Gastroesophageal sphincter (tissue), 4 donors: ENCODE data around the gene EGFL8. TPM values are rescaled to one million over a fixed set of nuclear protein-coding genes. Genes with fewer than 3 reads are reported as not detected.

ENCODE experiments used
- ATAC-seq: fragments of 150-250 bp; one replicate; pipeline ENCODE4 v1.9.1; 2016; ENCODE audit warnings: mild to moderate bottlenecking, moderate library complexity
- H3K27ac ChIP-seq, 4 donors: fragments of 200-600 bp; sonication (generic) in 3 of 4; 1 replicate in 3 of 4; 2 replicates in 1 of 4; pipeline ENCODE4 v1.5.1; 2016 to 2019
- H3K27me3 ChIP-seq: fragments of 200-600 bp; sonication (generic); one replicate; pipeline ENCODE4 v1.5.1; 2019
- H3K36me3 ChIP-seq, 2 donors: fragments of 200-600 bp; sonication (generic); one replicate each; pipeline ENCODE4 v1.5.1; 2019; ENCODE audit warnings: control low read depth in 1 of 2
- H3K4me1 ChIP-seq, 3 donors: fragments of 200-600 bp; sonication (generic); 1 replicate in 2 of 3; 2 replicates in 1 of 3; pipeline ENCODE4 v1.5.1; 2016 to 2019; ENCODE audit warnings: control low read depth in 2 of 3
- H3K4me3 ChIP-seq, 2 donors: fragments of 200-600 bp; sonication (generic); one replicate each; pipeline ENCODE4 v1.5.1; 2019; ENCODE audit warnings: mild to moderate bottlenecking in 1 of 2, moderate library complexity in 1 of 2
- H3K9me3 ChIP-seq, 3 donors: fragments of 200-600 bp; sonication (generic); one replicate each; pipeline ENCODE4 v1.5.1; 2017 to 2019; ENCODE audit warnings: control low read depth in 2 of 3
- EP300 ChIP-seq: sonication (generic); formaldehyde crosslinking; IDR thresholded peaks from one replicate; pipeline ENCODE4 v1.6.1; 2017; ENCODE audit warnings: antibody characterized with exemption, mild to moderate bottlenecking
- POLR2A ChIP-seq, 2 donors: fragments of 450-650 bp; IDR thresholded peaks; one replicate each; pipeline ENCODE4 v1.6.1; 2017; ENCODE audit warnings: antibody characterized with exemption in 2 of 2, mild to moderate bottlenecking in 2 of 2, moderate library complexity in 1 of 2
- POLR2AphosphoS5 ChIP-seq: sonication (generic); formaldehyde crosslinking; IDR thresholded peaks from one replicate; pipeline ENCODE4 v1.6.1; 2017; ENCODE audit warnings: antibody characterized with exemption
- WGBS, 2 donors: methylation state at CpG; one replicate each; pipeline ENCODE4 v1.1.5; 2018; ENCODE audit warnings: low coverage in 1 of 2; 5-methylcytosine and 5-hydroxymethylcytosine counted together
- total RNA-seq, 4 donors: library from RNA; depleted of rRNA; stranded (reverse); fragments of >200 nt; gene quantifications; one replicate each; pipeline ENCODE4 v1.1.0, GENCODE V29; 2016
- TF ChIP-seq, protein P1 (sequence below), 4 experiments: fragments of 200-600 bp in 2 of 4; fragments of 450-650 bp in 2 of 4; sonication (generic) in 1 of 4; IDR thresholded peaks; one replicate each; pipeline ENCODE4 v1.5.1; 2017 to 2019; ENCODE audit warnings: antibody characterized with exemption in 4 of 4, mild to moderate bottlenecking in 2 of 4, moderate library complexity in 2 of 4

The EGFL8 gene
- total RNA-seq, 4 donors from 2014 or later: 5.0 to 15.1 (median 10.1) TPM

DNA sequence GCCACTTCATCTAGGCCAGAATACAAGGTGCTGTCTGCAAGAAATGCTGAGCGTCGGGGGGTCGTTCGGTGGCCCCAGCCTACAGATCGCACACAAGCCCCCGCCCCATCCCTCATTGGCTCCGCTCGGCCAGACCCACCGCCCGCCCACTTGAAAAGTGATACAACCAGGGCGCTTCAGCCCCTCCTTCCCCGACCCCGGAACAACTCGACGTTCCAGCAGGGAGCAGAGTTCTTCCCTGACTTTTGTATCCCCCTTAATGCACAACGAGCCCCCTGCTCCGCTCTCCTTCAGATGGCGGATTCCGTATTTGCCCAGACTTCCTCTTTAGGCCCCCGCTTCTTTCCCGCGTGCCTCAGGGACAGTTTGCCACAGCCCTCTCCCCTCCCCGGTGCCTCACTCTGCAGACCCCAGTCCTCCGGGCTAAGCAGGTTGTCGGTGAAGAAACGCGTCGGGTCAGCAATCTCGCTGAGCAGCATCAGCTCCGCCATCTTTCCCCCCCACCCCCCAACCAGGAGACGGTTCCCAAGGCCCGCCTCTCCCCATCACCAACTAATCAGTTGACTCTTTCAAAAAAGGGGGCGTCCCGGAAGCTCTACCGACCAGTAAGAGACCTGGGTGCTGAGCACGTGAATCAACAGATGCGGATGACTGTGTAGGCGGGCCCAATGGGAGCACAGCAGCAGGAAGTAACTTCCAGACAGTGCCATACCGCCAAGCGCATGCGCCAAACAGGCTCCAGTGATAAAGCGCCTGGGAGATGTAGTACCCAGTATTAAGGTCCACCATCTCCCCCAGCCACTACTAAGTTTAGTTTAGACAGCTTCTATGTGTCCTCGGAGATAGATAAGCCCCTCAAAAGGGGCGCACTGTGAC is 36.4 kb upstream of the EGFL8 start, which contains the start of gene ATF6B:
TSS of gene ATF6B (minus strand) at position 530 of the 876 bp plus-strand sequence. CDS start at position 491, 39 bp downstream.
- WGBS, 2 donors: 0 to 1% methylated on average over 17 to 24 of the region's 44 CpGs
- H3K4me1 ChIP-seq: peaks cover 7 to 50% (median 24%) of the 10 kb centered on the region in 3 donors
- no peaks in the 10 kb centered on the region for H3K27me3 ChIP-seq
- peak; percentile 95 for ATAC-seq
- peak within 1 kb of the TSS; percentile 55 to 89 for H3K4me3 ChIP-seq
- H3K27ac ChIP-seq: peak within 1 kb of the TSS; percentile 36 to 93 (median 92)
- TF ChIP-seq POLR2AphosphoS5 (peak; percentile 38), EP300 (no peak), POLR2A (IDR thresholded peaks at IDR 0.05) (peak; percentile 53 to 55)
- H3K36me3 ChIP-seq: peaks cover 0 to 41% of the 10 kb centered on the region in 2 donors
- no peaks in the 10 kb centered on the region for H3K9me3 ChIP-seq

DNA sequence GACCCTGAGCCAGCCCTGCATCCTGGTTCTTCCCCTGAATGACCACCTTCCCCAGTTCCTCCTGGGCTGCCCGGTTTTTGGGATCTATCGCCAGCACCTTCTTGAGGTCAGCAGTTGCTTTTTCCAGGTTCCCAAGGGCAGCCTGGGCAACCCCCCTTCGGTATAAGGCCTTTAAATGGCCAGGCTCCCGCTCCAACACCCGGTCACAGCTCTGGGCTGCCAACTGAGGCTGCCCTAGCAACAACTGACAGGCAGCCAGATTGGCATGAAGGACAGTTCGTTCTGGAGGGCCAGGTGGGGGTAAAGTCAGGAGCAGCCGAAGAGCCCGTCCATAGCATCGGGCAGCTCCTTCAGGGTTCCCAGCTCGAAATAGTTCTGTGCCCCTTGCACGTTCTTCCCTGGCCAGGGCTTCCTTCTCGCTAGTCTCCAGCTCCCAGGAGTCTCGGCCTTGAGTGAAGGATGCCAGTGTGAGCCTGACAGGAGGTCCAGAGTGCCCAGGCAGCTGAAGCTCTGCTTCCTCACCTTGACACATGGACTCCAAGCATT is 35.6 kb upstream of the EGFL8 start:
- Histone ChIP-seq H3K36me3 (peaks cover 0 to 32% of the 10 kb centered on the region in 2 donors), H3K9me3 (no peaks in the 10 kb centered on the region), H3K27me3 (no peaks in the 10 kb centered on the region), H3K27ac (peak overlapping the region in 3 of 4 donors; percentile 91 to 93 (median 92)), H3K4me3 (peak overlapping the region in 1 of 2 donors; percentile 89), H3K4me1 (peaks cover 7 to 50% (median 24%) of the 10 kb centered on the region in 3 donors)
- 93% methylated on average over 8 of the region's 13 CpGs; no CpG with 5 or more reads in 1 of the 2 donors for WGBS, 2 donors
- no peak for ATAC-seq
- no peak for TF ChIP-seq POLR2A (IDR thresholded peaks at IDR 0.05)
- no peak for TF ChIP-seq EP300
- TF ChIP-seq POLR2AphosphoS5: no peak
- TF ChIP-seq, protein P1, sequence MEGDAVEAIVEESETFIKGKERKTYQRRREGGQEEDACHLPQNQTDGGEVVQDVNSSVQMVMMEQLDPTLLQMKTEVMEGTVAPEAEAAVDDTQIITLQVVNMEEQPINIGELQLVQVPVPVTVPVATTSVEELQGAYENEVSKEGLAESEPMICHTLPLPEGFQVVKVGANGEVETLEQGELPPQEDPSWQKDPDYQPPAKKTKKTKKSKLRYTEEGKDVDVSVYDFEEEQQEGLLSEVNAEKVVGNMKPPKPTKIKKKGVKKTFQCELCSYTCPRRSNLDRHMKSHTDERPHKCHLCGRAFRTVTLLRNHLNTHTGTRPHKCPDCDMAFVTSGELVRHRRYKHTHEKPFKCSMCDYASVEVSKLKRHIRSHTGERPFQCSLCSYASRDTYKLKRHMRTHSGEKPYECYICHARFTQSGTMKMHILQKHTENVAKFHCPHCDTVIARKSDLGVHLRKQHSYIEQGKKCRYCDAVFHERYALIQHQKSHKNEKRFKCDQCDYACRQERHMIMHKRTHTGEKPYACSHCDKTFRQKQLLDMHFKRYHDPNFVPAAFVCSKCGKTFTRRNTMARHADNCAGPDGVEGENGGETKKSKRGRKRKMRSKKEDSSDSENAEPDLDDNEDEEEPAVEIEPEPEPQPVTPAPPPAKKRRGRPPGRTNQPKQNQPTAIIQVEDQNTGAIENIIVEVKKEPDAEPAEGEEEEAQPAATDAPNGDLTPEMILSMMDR (IDR thresholded peaks at IDR 0.05): no peak

DNA sequence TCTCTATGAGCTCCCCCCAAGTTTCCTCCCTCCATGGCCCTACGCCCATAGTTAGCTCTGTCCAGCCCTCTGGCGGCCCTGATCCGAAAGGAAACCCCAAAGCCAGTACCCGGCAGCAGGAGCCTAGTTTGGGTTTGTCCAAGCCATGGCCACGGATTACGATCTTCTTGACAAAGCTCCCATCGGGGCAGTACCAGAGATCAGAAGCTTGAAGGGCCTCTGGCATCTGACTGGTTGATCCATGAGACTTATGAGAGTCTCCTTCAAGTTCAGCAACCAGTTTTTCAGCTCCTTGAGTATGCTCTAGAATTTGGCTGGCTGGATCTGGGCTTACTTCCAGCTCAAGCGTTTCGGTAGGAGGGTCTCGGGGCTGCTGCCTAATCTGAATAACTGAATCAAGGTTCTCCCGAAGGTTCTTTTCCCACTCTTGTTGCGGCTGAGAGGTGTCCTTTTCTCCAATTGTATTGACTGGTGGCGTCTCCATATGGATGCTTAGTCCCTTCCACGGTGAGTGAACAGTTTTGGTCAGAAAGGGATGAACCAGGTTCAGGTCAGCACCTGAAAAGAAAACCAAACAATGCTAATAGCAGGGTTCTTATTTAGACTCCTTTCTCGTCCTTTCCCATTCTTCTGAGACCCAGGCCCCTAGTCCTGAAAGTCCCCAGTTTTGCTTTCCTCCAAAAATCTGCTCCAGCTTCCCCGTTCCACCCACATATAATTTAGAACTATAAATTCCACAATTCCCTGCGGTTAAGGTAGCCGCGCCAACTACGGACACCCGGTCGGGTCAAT is 34.9 kb upstream of the EGFL8 start:
- Histone ChIP-seq H3K36me3 (peaks cover 0 to 25% of the 10 kb centered on the region in 2 donors), H3K4me3 (peak overlapping the region; percentile 50 to 89), H3K27ac (peak overlapping the region; percentile 47 to 93 (median 92)), H3K9me3 (no peaks in the 10 kb centered on the region), H3K4me1 (peaks cover 7 to 49% (median 24%) of the 10 kb centered on the region in 3 donors), H3K27me3 (no peaks in the 10 kb centered on the region)
- TF ChIP-seq POLR2AphosphoS5 (peak; percentile 87), EP300 (no peak), POLR2A (IDR thresholded peaks at IDR 0.05) (no peak)
- TF ChIP-seq, protein P1 (IDR thresholded peaks at IDR 0.05): no peak
- ATAC-seq: peak; percentile 50
- 18 to 37% methylated on average over 8 to 16 of the region's 22 CpGs for WGBS, 2 donors

DNA sequence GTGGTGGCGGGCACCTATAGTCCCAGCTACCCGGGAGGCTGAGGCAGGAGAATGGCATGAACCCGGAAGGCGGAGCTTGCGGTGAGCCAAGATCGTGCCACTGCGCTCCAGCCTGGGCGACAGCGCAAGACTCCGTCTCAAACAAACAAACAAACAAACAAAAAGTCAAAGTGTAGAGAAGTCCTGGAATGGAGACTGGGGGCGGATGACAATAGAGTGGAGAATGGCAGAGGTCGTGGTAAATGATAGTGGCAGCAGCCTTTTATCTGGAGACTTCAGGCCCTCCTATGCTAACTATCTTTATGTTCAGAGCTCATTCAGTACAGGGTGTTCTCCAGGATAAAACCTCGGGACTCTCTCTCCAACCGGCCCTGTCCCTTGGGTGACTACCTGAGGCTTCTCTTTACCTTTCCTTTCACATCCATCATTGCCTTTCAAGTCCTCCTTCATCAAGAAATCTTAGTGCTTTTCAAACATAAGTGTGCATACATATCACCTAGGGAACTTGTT is 32.9 kb upstream of the EGFL8 start:
- Histone ChIP-seq H3K27ac (no peak overlapping the region), H3K36me3 (peaks cover 0 to 5% of the 10 kb centered on the region in 2 donors), H3K9me3 (no peaks in the 10 kb centered on the region), H3K4me1 (peaks cover 7 to 33% (median 22%) of the 10 kb centered on the region in 3 donors), H3K27me3 (no peaks in the 10 kb centered on the region), H3K4me3 (no peak overlapping the region)
- 75 to 88% methylated on average over 5 to 9 of the region's 14 CpGs for WGBS, 2 donors
- TF ChIP-seq EP300 (no peak), POLR2AphosphoS5 (no peak), POLR2A (IDR thresholded peaks at IDR 0.05) (no peak)
- TF ChIP-seq, protein P1 (IDR thresholded peaks at IDR 0.05): no peak
- ATAC-seq: no peak

DNA sequence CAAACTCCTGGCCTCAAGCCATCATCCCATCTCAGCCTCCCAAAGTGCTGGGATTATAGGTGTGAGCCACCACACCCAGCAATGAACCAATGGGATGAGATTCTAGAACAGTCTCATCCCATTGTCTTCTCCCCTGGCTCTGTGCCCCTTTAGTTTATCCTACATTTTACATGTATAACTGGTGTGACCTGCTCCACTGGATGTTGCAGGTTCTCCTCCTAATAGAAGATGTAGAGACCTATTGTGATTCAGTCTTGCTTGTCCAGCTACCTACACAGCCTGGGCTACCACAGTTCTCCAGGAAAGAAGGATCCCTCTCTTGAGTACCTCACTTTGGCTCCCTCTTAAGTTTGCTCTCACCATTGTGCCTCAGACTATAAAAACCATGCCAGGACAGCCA is 32.3 kb upstream of the EGFL8 start:
- Histone ChIP-seq H3K4me3 (no peak overlapping the region), H3K27me3 (no peaks in the 10 kb centered on the region), H3K9me3 (no peaks in the 10 kb centered on the region), H3K27ac (no peak overlapping the region), H3K4me1 (peaks cover 7 to 27% (median 16%) of the 10 kb centered on the region in 3 donors), H3K36me3 (no peaks in the 10 kb centered on the region)
- TF ChIP-seq, protein P1 (IDR thresholded peaks at IDR 0.05): no peak
- no peak for TF ChIP-seq POLR2A (IDR thresholded peaks at IDR 0.05)
- ATAC-seq: no peak
